WTC11 (cell line): ENCODE measurements around the gene DDX10.

Experiments
- FOXK1 ChIP-seq: sonication (generic); formaldehyde crosslinking; IDR thresholded peaks from 2 replicates; pipeline ENCODE4 v1.8.0; 2022; ENCODE audit warnings: mild to moderate bottlenecking, moderate library complexity, missing genetic modification reagents
- MAX ChIP-seq: sonication (generic); formaldehyde crosslinking; IDR thresholded peaks from 2 replicates; pipeline ENCODE4 v1.8.0; 2022; ENCODE audit warnings: mild to moderate bottlenecking, missing genetic modification reagents
- TP53 ChIP-seq: sonication (generic); formaldehyde crosslinking; IDR thresholded peaks from 2 replicates; pipeline ENCODE4 v1.8.1; 2023; ENCODE audit warnings: mild to moderate bottlenecking, missing genetic modification reagents
- ZNF138 ChIP-seq: sonication (generic); formaldehyde crosslinking; conservative IDR thresholded peaks from 2 replicates; pipeline ENCODE4 v1.8.1; 2022; ENCODE audit warnings: mild to moderate bottlenecking, moderate library complexity, missing genetic modification reagents
- TF ChIP-seq, protein P1 (sequence below): fragments of 200-600 bp; IDR thresholded peaks from 2 replicates; pipeline ENCODE4 v1.8.0; 2022; ENCODE audit warnings: antibody characterized with exemption

DNA sequence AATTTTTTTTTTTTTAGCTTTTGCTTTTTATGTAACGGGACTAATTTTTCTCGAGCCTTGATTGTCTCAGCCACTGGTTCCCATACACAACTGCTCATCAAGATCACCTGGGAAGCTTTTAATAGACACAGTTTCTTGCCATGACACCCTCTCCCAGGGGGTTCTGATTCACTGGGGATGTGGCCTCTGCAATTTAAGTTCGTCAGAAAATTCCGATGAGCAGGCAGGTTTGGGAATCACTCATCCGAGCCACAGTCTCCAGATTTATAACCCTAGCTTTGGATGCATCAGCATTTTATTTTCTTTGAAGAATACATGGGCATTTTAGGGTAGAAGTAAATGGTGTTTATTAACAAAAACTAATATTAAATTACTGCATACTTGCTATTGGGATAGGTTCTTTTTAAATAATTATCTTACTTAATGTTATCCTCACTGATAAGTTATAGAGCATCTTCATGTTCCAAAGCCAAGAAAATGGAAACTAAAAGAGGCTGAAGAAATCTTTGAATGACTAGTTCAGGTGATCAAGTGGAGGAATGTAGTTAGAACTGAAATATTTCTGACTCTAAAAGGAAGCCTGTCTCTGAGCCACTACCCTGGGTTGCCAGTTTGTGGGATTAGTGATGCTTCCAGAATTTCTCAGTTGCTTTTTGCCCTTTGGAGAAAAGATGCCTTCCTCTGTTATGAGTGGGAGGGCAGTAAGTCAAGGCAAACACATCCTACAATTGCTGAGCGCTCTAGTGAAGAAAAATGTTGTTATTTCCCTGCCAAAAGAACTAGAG is 319.0 kb downstream of the DDX10 start:
- TF ChIP-seq, protein P1, sequence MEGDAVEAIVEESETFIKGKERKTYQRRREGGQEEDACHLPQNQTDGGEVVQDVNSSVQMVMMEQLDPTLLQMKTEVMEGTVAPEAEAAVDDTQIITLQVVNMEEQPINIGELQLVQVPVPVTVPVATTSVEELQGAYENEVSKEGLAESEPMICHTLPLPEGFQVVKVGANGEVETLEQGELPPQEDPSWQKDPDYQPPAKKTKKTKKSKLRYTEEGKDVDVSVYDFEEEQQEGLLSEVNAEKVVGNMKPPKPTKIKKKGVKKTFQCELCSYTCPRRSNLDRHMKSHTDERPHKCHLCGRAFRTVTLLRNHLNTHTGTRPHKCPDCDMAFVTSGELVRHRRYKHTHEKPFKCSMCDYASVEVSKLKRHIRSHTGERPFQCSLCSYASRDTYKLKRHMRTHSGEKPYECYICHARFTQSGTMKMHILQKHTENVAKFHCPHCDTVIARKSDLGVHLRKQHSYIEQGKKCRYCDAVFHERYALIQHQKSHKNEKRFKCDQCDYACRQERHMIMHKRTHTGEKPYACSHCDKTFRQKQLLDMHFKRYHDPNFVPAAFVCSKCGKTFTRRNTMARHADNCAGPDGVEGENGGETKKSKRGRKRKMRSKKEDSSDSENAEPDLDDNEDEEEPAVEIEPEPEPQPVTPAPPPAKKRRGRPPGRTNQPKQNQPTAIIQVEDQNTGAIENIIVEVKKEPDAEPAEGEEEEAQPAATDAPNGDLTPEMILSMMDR = no peak
- TF ChIP-seq MAX = no peak
- TF ChIP-seq FOXK1 (CRISPR knock-in tag) = no peak
- TF ChIP-seq TP53 (CRISPR knock-in tag) = no peak
- no peak for TF ChIP-seq ZNF138 (CRISPR knock-in tag)
